Gastroesophageal sphincter (tissue), 4 donors: ENCODE data around the gene CANX. TPM values are rescaled to one million over a fixed set of nuclear protein-coding genes. Genes with fewer than 3 reads are reported as not detected.

Experiments
- ATAC-seq: fragments of 150-250 bp; one replicate; pipeline ENCODE4 v1.9.1; 2016; ENCODE audit warnings: mild to moderate bottlenecking, moderate library complexity
- H3K27ac ChIP-seq, 4 donors: fragments of 200-600 bp; sonication (generic) in 3 of 4; 1 replicate in 3 of 4; 2 replicates in 1 of 4; pipeline ENCODE4 v1.5.1; 2016 to 2019
- H3K27me3 ChIP-seq: fragments of 200-600 bp; sonication (generic); one replicate; pipeline ENCODE4 v1.5.1; 2019
- H3K36me3 ChIP-seq, 2 donors: fragments of 200-600 bp; sonication (generic); one replicate each; pipeline ENCODE4 v1.5.1; 2019; ENCODE audit warnings: control low read depth in 1 of 2
- H3K4me1 ChIP-seq, 3 donors: fragments of 200-600 bp; sonication (generic); 1 replicate in 2 of 3; 2 replicates in 1 of 3; pipeline ENCODE4 v1.5.1; 2016 to 2019; ENCODE audit warnings: control low read depth in 2 of 3
- H3K4me3 ChIP-seq, 2 donors: fragments of 200-600 bp; sonication (generic); one replicate each; pipeline ENCODE4 v1.5.1; 2019; ENCODE audit warnings: mild to moderate bottlenecking in 1 of 2, moderate library complexity in 1 of 2
- H3K9me3 ChIP-seq, 3 donors: fragments of 200-600 bp; sonication (generic); one replicate each; pipeline ENCODE4 v1.5.1; 2017 to 2019; ENCODE audit warnings: control low read depth in 2 of 3
- CTCF ChIP-seq, 4 experiments: fragments of 200-600 bp in 2 of 4; fragments of 450-650 bp in 2 of 4; sonication (generic) in 1 of 4; IDR thresholded peaks; one replicate each; pipeline ENCODE4 v1.5.1; 2017 to 2019; ENCODE audit warnings: antibody characterized with exemption in 4 of 4, mild to moderate bottlenecking in 2 of 4, moderate library complexity in 2 of 4
- EP300 ChIP-seq: sonication (generic); formaldehyde crosslinking; IDR thresholded peaks from one replicate; pipeline ENCODE4 v1.6.1; 2017; ENCODE audit warnings: antibody characterized with exemption, mild to moderate bottlenecking
- POLR2A ChIP-seq, 2 donors: fragments of 450-650 bp; IDR thresholded peaks; one replicate each; pipeline ENCODE4 v1.6.1; 2017; ENCODE audit warnings: antibody characterized with exemption in 2 of 2, mild to moderate bottlenecking in 2 of 2, moderate library complexity in 1 of 2
- POLR2AphosphoS5 ChIP-seq: sonication (generic); formaldehyde crosslinking; IDR thresholded peaks from one replicate; pipeline ENCODE4 v1.6.1; 2017; ENCODE audit warnings: antibody characterized with exemption
- WGBS, 2 donors: methylation state at CpG; one replicate each; pipeline ENCODE4 v1.1.5; 2018; ENCODE audit warnings: low coverage in 1 of 2; 5-methylcytosine and 5-hydroxymethylcytosine counted together
- total RNA-seq, 4 donors: library from RNA; depleted of rRNA; stranded (reverse); fragments of >200 nt; gene quantifications; one replicate each; pipeline ENCODE4 v1.1.0, GENCODE V29; 2016

CANX gene
- total RNA-seq, 4 donors from 2014 or later: 281 to 400 (median 342) TPM

GRCh38 chr5:179767496-179768100 is 68.8 kb downstream of the CANX start:
- no peak for ATAC-seq
- Histone ChIP-seq H3K9me3 (no peaks in the 10 kb centered on the region), H3K27ac (no peak overlapping the region), H3K4me3 (no peak overlapping the region), H3K4me1 (peaks cover 4 to 71% (median 36%) of the 10 kb centered on the region in 3 donors), H3K27me3 (no peaks in the 10 kb centered on the region), H3K36me3 (peaks cover 0 to 71% of the 10 kb centered on the region in 2 donors)
- WGBS, 2 donors: 85 to 86% methylated on average over 8 to 9 of the region's 9 CpGs
- no peak for TF ChIP-seq POLR2A (IDR thresholded peaks at IDR 0.05)
- TF ChIP-seq CTCF (IDR thresholded peaks at IDR 0.05): no peak
- no peak for TF ChIP-seq POLR2AphosphoS5
- no peak for TF ChIP-seq EP300

GRCh38 chr5:179768326-179769085 is 69.7 kb downstream of the CANX start:
- H3K4me1 ChIP-seq: peaks cover 0 to 62% (median 28%) of the 10 kb centered on the region in 3 donors
- no peak for ATAC-seq
- TF ChIP-seq EP300 (no peak), CTCF (IDR thresholded peaks at IDR 0.05) (peak in 1 of 4 experiments; percentile 10), POLR2AphosphoS5 (no peak)
- no peak overlapping the region for H3K4me3 ChIP-seq
- peaks cover 0 to 80% of the 10 kb centered on the region in 2 donors for H3K36me3 ChIP-seq
- H3K27me3 ChIP-seq: no peaks in the 10 kb centered on the region
- no peaks in the 10 kb centered on the region for H3K9me3 ChIP-seq
- no peak overlapping the region for H3K27ac ChIP-seq
- 81 to 94% methylated on average over 13 to 15 of the region's 18 CpGs for WGBS, 2 donors

GRCh38 chr5:179769271-179769670 is 70.5 kb downstream of the CANX start:
- 62 to 82% methylated on average over 5 of the region's 6 CpGs for whole genome bisulfite sequencing, 2 donors
- no peak for ATAC-seq
- no peaks in the 10 kb centered on the region for H3K27me3 ChIP-seq
- TF ChIP-seq EP300 (no peak), POLR2AphosphoS5 (no peak), POLR2A (IDR thresholded peaks at IDR 0.05) (no peak), CTCF (IDR thresholded peaks at IDR 0.05) (no peak)
- no peaks in the 10 kb centered on the region for H3K9me3 ChIP-seq
- no peak overlapping the region for H3K27ac ChIP-seq
- H3K4me3 ChIP-seq: no peak overlapping the region
- H3K4me1 ChIP-seq: peaks cover 0 to 54% (median 22%) of the 10 kb centered on the region in 3 donors
- peaks cover 0 to 88% of the 10 kb centered on the region in 2 donors for H3K36me3 ChIP-seq

- Histone ChIP-seq H3K4me3 (no peak overlapping the region), H3K27ac (no peak overlapping the region), H3K4me1 (peaks cover 0 to 49% (median 18%) of the 10 kb centered on the region in 3 donors), H3K27me3 (no peaks in the 10 kb centered on the region), H3K36me3 (peaks cover 0 to 93% of the 10 kb centered on the region in 2 donors), H3K9me3 (no peaks in the 10 kb centered on the region)
- TF ChIP-seq CTCF (IDR thresholded peaks at IDR 0.05) (no peak), EP300 (no peak), POLR2AphosphoS5 (no peak), POLR2A (IDR thresholded peaks at IDR 0.05) (no peak)
- 97 to 100% methylated on average over 3 to 4 of the region's 5 CpGs for WGBS, 2 donors
- ATAC-seq: no peak
Observed at GRCh38 chr5:179769796-179770195, 71.0 kb downstream of the CANX start.
